ENCODE measurements around the gene EYA3. TPM values are rescaled to one million over a fixed set of nuclear protein-coding genes. Genes with fewer than 3 reads are reported as not detected.

EYA3 gene
- total and polyA plus RNA-seq, 2 of the 8 experiments (the other 6 are each of a cell fraction or from before 2014, with no cell fraction given) = 15.0 to 33.9 TPM

- POLR2A ChIA-PET (ENCODE audit: partially characterized antibody) = no interaction called here
- no peak for FAIRE-seq
- TF ChIP-seq EZH2 (IDR thresholded peaks at IDR 0.05; ENCODE audit: low read depth, low read length, severe bottlenecking) (no peak), KDM5A (IDR thresholded peaks at IDR 0.05; ENCODE audit: low read length) (no peak)
Measured at GRCh38 chr1:28127617-28128257, 39.3 kb upstream of the EYA3 start.

More at GRCh38 chr1:28127617-28128257, 39.3 kb upstream of the EYA3 start:
- no peak for DNase-seq (ENCODE audit: low read depth in 1 of 2, low spot score in 2 of 2)
- Histone ChIP-seq H3K4me2 (ENCODE audit: insufficient read depth in 1 of 2, low read depth in 2 of 2, low read length in 2 of 2) (no peak overlapping the region), H3K79me1 (ENCODE audit: low read depth, low read length) (no peaks in the 10 kb centered on the region), H2BK15ac (ENCODE audit: low read length) (no peak overlapping the region), H4K20me1 (replicated peaks in 1 of 2; ENCODE audit: control insufficient read depth in 1 of 2, insufficient read depth in 2 of 2, low read length in 2 of 2) (no peaks in the 10 kb centered on the region), H3K4ac (replicated peaks; ENCODE audit: insufficient read length, low read depth, low read length) (no peak overlapping the region), H3K23ac (ENCODE audit: insufficient read length) (no peak overlapping the region), H3K9me3 (ENCODE audit: insufficient read depth in 2 of 2, low read depth in 1 of 2, low read length in 1 of 2) (no peaks in the 10 kb centered on the region), H2AK5ac (ENCODE audit: low read depth, low read length) (no peak overlapping the region), H2AFZ (ENCODE audit: low read length) (no peak overlapping the region), H3K18ac (ENCODE audit: extremely low read depth, low read length) (no peak overlapping the region), H3K27ac (ENCODE audit: low read depth, low read length) (no peak overlapping the region), H3K9ac (replicated peaks in 1 of 4; ENCODE audit: extremely low read depth in 1 of 4, low read depth in 3 of 4, low read length in 3 of 4) (no peak overlapping the region), H3K4me1 (replicated peaks in 1 of 4; ENCODE audit: control insufficient read depth in 3 of 4, insufficient read depth in 4 of 4, low read length in 3 of 4) (no peaks in the 10 kb centered on the region), H4K5ac (ENCODE audit: insufficient read length, low read depth, low read length) (no peak overlapping the region), H3K4me3 (ENCODE audit: extremely low read depth in 1 of 4, insufficient read depth in 2 of 4, low read depth in 3 of 4, low read length in 4 of 4) (no peak overlapping the region), H3K79me2 (ENCODE audit: control insufficient read depth in 1 of 2, insufficient read depth in 2 of 2, low read length in 2 of 2) (no peaks in the 10 kb centered on the region), H4K91ac (replicated peaks; ENCODE audit: insufficient read length, low read length) (no peak overlapping the region), H2BK5ac (ENCODE audit: low read depth, low read length) (no peak overlapping the region), H3K56ac (replicated peaks; ENCODE audit: insufficient read length, low read depth, low read length) (no peak overlapping the region), H3K23me2 (ENCODE audit: low read depth, low read length) (no peaks in the 10 kb centered on the region), H3K27me3 (replicated peaks in 1 of 4; ENCODE audit: control insufficient read depth in 3 of 4, extremely low read depth in 1 of 4, insufficient read depth in 3 of 4, low read length in 3 of 4) (no peaks in the 10 kb centered on the region), H3K14ac (ENCODE audit: insufficient read length) (no peak overlapping the region), H3K36me3 (ENCODE audit: control insufficient read depth in 2 of 4, insufficient read depth in 4 of 4, low read length in 3 of 4) (no peaks in the 10 kb centered on the region), H2BK120ac (replicated peaks; ENCODE audit: low read depth, low read length) (no peak overlapping the region), H2BK20ac (ENCODE audit: low read length) (no peak overlapping the region), H4K8ac (ENCODE audit: extremely low read depth, insufficient read depth, low read length) (no peak overlapping the region), H2BK12ac (ENCODE audit: low read depth, low read length) (no peak overlapping the region)
- 79% methylated on average over 3 of the region's 3 CpGs; no CpG with 5 or more reads in 1 of the 2 experiments for WGBS, 2 experiments (ENCODE audit: extremely low coverage in 1 of 2, insufficient coverage in 1 of 2, insufficient read length in 1 of 2, insufficient replicate concordance in 2 of 2, low coverage in 1 of 2, low lambda C conversion rate in 2 of 2, missing lambda C conversion rate in 1 of 2)
- CTCF ChIA-PET (ENCODE audit: partially characterized antibody) = interaction anchor here (1.2 kb wide), 1 partner anchor 74 kb away, joined by 3 read pairs; no protein-coding TSS in a partner anchor

Data from H1 (cell line).